Astrocyte (in vitro differentiated cells and primary cell): ENCODE results near the gene THADA. TPM values are rescaled to one million over a fixed set of nuclear protein-coding genes. Genes with fewer than 3 reads are reported as not detected.

ENCODE experiments used
- DNase-seq: peaks from one replicate; pipeline ENCODE4 v3.0.0-alpha.2; 2010; ENCODE audit warnings: low read depth
- FAIRE-seq: peaks from 2 replicates; lab custom pipeline; 2011; peaks lifted over from hg19 to GRCh38; lab: Jason Lieb, UNC
- H2AFZ ChIP-seq: 2 replicates; pipeline ENCODE4 v1.6.0; 2012; ENCODE audit warnings: low read depth, low read length, inconsistent platforms
- H3K27ac ChIP-seq: 2 replicates; pipeline ENCODE4 v1.5.1; 2011; ENCODE audit warnings: low read depth, low read length, inconsistent platforms
- H3K27me3 ChIP-seq: 2 replicates; pipeline ENCODE4 v1.6.0; 2011; ENCODE audit warnings: low read length, inconsistent platforms; ENCODE audit not compliant: insufficient read depth
- H3K36me3 ChIP-seq: 2 replicates; pipeline ENCODE4 v1.5.1; 2011; ENCODE audit warnings: low read length, inconsistent platforms; ENCODE audit not compliant: insufficient read depth
- H3K4me1 ChIP-seq: 2 replicates; pipeline ENCODE4 v1.5.1; 2011; ENCODE audit warnings: low read length, inconsistent platforms; ENCODE audit not compliant: insufficient read depth
- H3K4me2 ChIP-seq: 2 replicates; pipeline ENCODE4 v1.6.0; 2012; ENCODE audit warnings: low read length, inconsistent platforms
- H3K4me3 ChIP-seq: 2 replicates; pipeline ENCODE4 v1.5.1; 2011; ENCODE audit warnings: low read depth, mild to moderate bottlenecking, low read length, inconsistent platforms; ENCODE audit not compliant: insufficient read depth
- H3K79me2 ChIP-seq: 2 replicates; pipeline ENCODE4 v1.6.0; 2012; ENCODE audit warnings: mild to moderate bottlenecking, low read length, inconsistent platforms; ENCODE audit not compliant: insufficient read depth
- H3K9ac ChIP-seq: 2 replicates; pipeline ENCODE4 v1.6.0; 2012; ENCODE audit warnings: mild to moderate bottlenecking, low read length, inconsistent platforms
- H3K9me3 ChIP-seq: 2 replicates; pipeline ENCODE4 v1.5.1; 2012; ENCODE audit warnings: low read depth, mild to moderate bottlenecking, low read length, inconsistent platforms; ENCODE audit not compliant: insufficient read depth
- H4K20me1 ChIP-seq: 2 replicates; pipeline ENCODE4 v1.6.0; 2012; ENCODE audit warnings: low read length, inconsistent platforms; ENCODE audit not compliant: insufficient read depth
- H3K27ac Mint-ChIP-seq: one replicate; pipeline ENCODE4 v1.8.0; 2021; ENCODE audit warnings: mild to moderate bottlenecking, mixed read lengths; ENCODE audit not compliant: unreplicated experiment
- H3K27me3 Mint-ChIP-seq: one replicate; pipeline ENCODE4 v1.8.0; 2021; ENCODE audit warnings: low read depth, mixed read lengths; ENCODE audit not compliant: unreplicated experiment
- H3K36me3 Mint-ChIP-seq: one replicate; pipeline ENCODE4 v1.8.0; 2021; ENCODE audit warnings: low read depth, mixed read lengths; ENCODE audit not compliant: unreplicated experiment
- H3K4me1 Mint-ChIP-seq: one replicate; pipeline ENCODE4 v1.8.0; 2021; ENCODE audit warnings: low read depth, mixed read lengths; ENCODE audit not compliant: unreplicated experiment
- H3K4me3 Mint-ChIP-seq: one replicate; pipeline ENCODE4 v1.8.0; 2021; ENCODE audit warnings: mild to moderate bottlenecking, moderate library complexity, mixed read lengths; ENCODE audit not compliant: unreplicated experiment
- H3K9me3 Mint-ChIP-seq: one replicate; pipeline ENCODE4 v1.8.0; 2021; ENCODE audit warnings: mild to moderate bottlenecking, mixed read lengths; ENCODE audit not compliant: unreplicated experiment
- CTCF ChIP-seq: IDR thresholded peaks from 2 replicates; pipeline ENCODE4 v1.5.1; 2011; ENCODE audit warnings: low read depth, mild to moderate bottlenecking, inconsistent platforms, low read length, moderate library complexity; ENCODE audit not compliant: insufficient read depth
- EZH2 ChIP-seq: IDR thresholded peaks from 2 replicates; pipeline ENCODE4 v1.6.1; 2012; ENCODE audit warnings: mild to moderate bottlenecking, low read length, inconsistent platforms; ENCODE audit not compliant: insufficient read depth
- total RNA-seq: library from RNA; stranded (reverse); gene quantifications from 2 replicates; pipeline ENCODE4 v1.2.1, GENCODE V29; 2021

The THADA gene
- total RNA-seq, 1 donor from 2014 or later = 16.2 TPM

- Histone ChIP-seq H3K27ac (no peak overlapping the region), H3K79me2 (no peaks in the 10 kb centered on the region), H4K20me1 (peaks cover 12% of the 10 kb centered on the region), H3K4me2 (no peak overlapping the region), H2AFZ (no peak overlapping the region), H3K9ac (no peak overlapping the region), H3K4me1 (peaks cover 13% of the 10 kb centered on the region), H3K27me3 (no peaks in the 10 kb centered on the region), H3K9me3 (peaks cover 13% of the 10 kb centered on the region), H3K4me3 (no peak overlapping the region), H3K36me3 (peaks cover 6% of the 10 kb centered on the region)
- Mint-ChIP-seq H3K36me3 (peaks cover 42% of the 10 kb centered on the region), H3K4me1 (peaks cover 17% of the 10 kb centered on the region), H3K4me3 (no peak overlapping the region), H3K27ac (no peak overlapping the region), H3K9me3 (peaks cover 21% of the 10 kb centered on the region), H3K27me3 (no peaks in the 10 kb centered on the region)
- TF ChIP-seq CTCF (no peak), EZH2 (no peak)
- no peak for FAIRE-seq
- no peak for DNase-seq
Observed at GRCh38 chr2:43280994-43281393, 314.8 kb downstream of the THADA start.

- H3K27ac Mint-ChIP-seq = no peak overlapping the region
- FAIRE-seq = no peak
Observed at GRCh38 chr2:43279317-43279840, 316.5 kb downstream of the THADA start.

More at GRCh38 chr2:43279317-43279840, 316.5 kb downstream of the THADA start:
- peaks cover 4% of the 10 kb centered on the region for H3K9me3 ChIP-seq
- no peak overlapping the region for H3K27ac ChIP-seq
- peaks cover 13% of the 10 kb centered on the region for H3K4me1 ChIP-seq
- Mint-ChIP-seq H3K4me3 (no peak overlapping the region), H3K36me3 (peaks cover 30% of the 10 kb centered on the region), H3K9me3 (peaks cover 15% of the 10 kb centered on the region), H3K4me1 (peaks cover 24% of the 10 kb centered on the region), H3K27me3 (no peaks in the 10 kb centered on the region)
- H3K36me3 ChIP-seq = peaks cover 2% of the 10 kb centered on the region
- DNase-seq = no peak
- no peaks in the 10 kb centered on the region for H3K27me3 ChIP-seq
- no peak overlapping the region for H2AFZ ChIP-seq
- TF ChIP-seq CTCF = no peak
- no peak for TF ChIP-seq EZH2
- no peak overlapping the region for H3K9ac ChIP-seq
- H3K79me2 ChIP-seq = no peaks in the 10 kb centered on the region
- peaks cover 13% of the 10 kb centered on the region for H4K20me1 ChIP-seq
- H3K4me3 ChIP-seq = no peak overlapping the region
- H3K4me2 ChIP-seq = no peak overlapping the region
